GM12865 (cell line): ENCODE measurements around the gene SAP25.

Experiments used
- DNase-seq: peaks from one replicate; pipeline ENCODE4 v3.0.0; 2010; ENCODE audit warnings: low read depth
- H3K4me3 ChIP-seq: 2 replicates; pipeline ENCODE4 v1.5.1; 2011; ENCODE audit warnings: mild to moderate bottlenecking, low read depth, low read length, control low read depth
- CTCF ChIP-seq: IDR thresholded peaks from 2 replicates; pipeline ENCODE4 v1.5.1; 2011; ENCODE audit warnings: low read length, control low read depth, low read depth, inconsistent platforms; ENCODE audit not compliant: insufficient read depth; ENCODE audit errors: missing control alignments

SAP25 gene

GRCh38 chr7:100573691-100574361, at the start of gene SAP25:
SAP25 (minus strand) TSS chr7:100573900; CDS start chr7:100573742, 158 bp downstream.
- no peak for TF ChIP-seq CTCF
- DNase-seq, result no peak
- H3K4me3 ChIP-seq, result no peak within 1 kb of the TSS

- no peak for DNase-seq
- no peak for TF ChIP-seq CTCF
- H3K4me3 ChIP-seq, result no peak overlapping the region
Observed at GRCh38 chr7:100621554-100621953, 47.9 kb upstream of the SAP25 start.

GRCh38 chr7:100620804-100621203, 47.1 kb upstream of the SAP25 start:
- DNase-seq, result no peak
- TF ChIP-seq CTCF, result no peak
- H3K4me3 ChIP-seq, result no peak overlapping the region

GRCh38 chr7:100620239-100620638, 46.5 kb upstream of the SAP25 start:
- no peak for DNase-seq
- no peak overlapping the region for H3K4me3 ChIP-seq
- TF ChIP-seq CTCF, result no peak

GRCh38 chr7:100614308-100614861, 40.7 kb upstream of the SAP25 start:
- DNase-seq, result no peak
- no peak overlapping the region for H3K4me3 ChIP-seq
- TF ChIP-seq CTCF, result no peak

- no peak for DNase-seq
- H3K4me3 ChIP-seq, result no peak overlapping the region
- no peak for TF ChIP-seq CTCF
Observed at GRCh38 chr7:100613412-100614175, 39.9 kb upstream of the SAP25 start.
